Thymus (tissue), 11 donors: Measurements from ENCODE around the gene LLCFC1. TPM values are rescaled to one million over a fixed set of nuclear protein-coding genes. Genes with fewer than 3 reads are reported as not detected.

Source experiments
- DNase-seq, 9 donors: peaks; one replicate each; pipeline ENCODE4 v3.0.0-alpha.2; 2013; ENCODE audit warnings: low spot score in 9 of 9, low read depth in 6 of 9, missing footprints in 1 of 9
- H3K27ac ChIP-seq, 2 donors: one replicate each; pipeline ENCODE4 v1.5.1; 2013; ENCODE audit warnings: control low read depth in 1 of 2, low read depth in 1 of 2, low read length in 1 of 2, mild to moderate bottlenecking in 1 of 2, moderate library complexity in 1 of 2
- H3K27me3 ChIP-seq, 2 donors: one replicate each; pipeline ENCODE4 v1.5.1; 2013; ENCODE audit warnings: low read length in 1 of 2; ENCODE audit not compliant: control insufficient read depth in 2 of 2, insufficient read depth in 1 of 2
- H3K36me3 ChIP-seq, 2 donors: one replicate each; pipeline ENCODE4 v1.5.1; 2013; ENCODE audit warnings: low read length in 1 of 2, mild to moderate bottlenecking in 1 of 2, moderate library complexity in 1 of 2; ENCODE audit not compliant: control insufficient read depth in 2 of 2, insufficient read depth in 2 of 2
- H3K4me1 ChIP-seq, 2 donors: one replicate each; pipeline ENCODE4 v1.5.1; 2013; ENCODE audit warnings: low read length in 2 of 2; ENCODE audit not compliant: control insufficient read depth in 2 of 2, insufficient read depth in 2 of 2
- H3K4me3 ChIP-seq, 2 donors: one replicate each; pipeline ENCODE4 v1.5.1; 2013; ENCODE audit warnings: low read length in 2 of 2, control low read depth in 1 of 2, mild to moderate bottlenecking in 1 of 2
- H3K9me3 ChIP-seq, 2 donors: one replicate each; pipeline ENCODE4 v1.5.1; 2013; ENCODE audit warnings: low read length in 1 of 2, mild to moderate bottlenecking in 1 of 2; ENCODE audit not compliant: control insufficient read depth in 2 of 2, insufficient read depth in 1 of 2
- WGBS: extraction: QIAGEN DNeasy Blood & Tissue Kit; methylation state at CpG from one replicate; pipeline ENCODE4 v1.1.7; 2013; 5-methylcytosine and 5-hydroxymethylcytosine counted together
- polyA plus RNA-seq: library from polyadenylated mRNA; stranded (reverse); fragments of 200-250 nt; gene quantifications from one replicate; pipeline ENCODE4 v1.2.3, GENCODE V29; 2013
- total RNA-seq: library from RNA; stranded (reverse); fragments of 120-200 nt; gene quantifications from one replicate; pipeline ENCODE4 v1.2.4, GENCODE V29; 2013
- donor health status: healthy.

The LLCFC1 gene
- total and polyA plus RNA-seq, 2 donors, result not detected

DNA sequence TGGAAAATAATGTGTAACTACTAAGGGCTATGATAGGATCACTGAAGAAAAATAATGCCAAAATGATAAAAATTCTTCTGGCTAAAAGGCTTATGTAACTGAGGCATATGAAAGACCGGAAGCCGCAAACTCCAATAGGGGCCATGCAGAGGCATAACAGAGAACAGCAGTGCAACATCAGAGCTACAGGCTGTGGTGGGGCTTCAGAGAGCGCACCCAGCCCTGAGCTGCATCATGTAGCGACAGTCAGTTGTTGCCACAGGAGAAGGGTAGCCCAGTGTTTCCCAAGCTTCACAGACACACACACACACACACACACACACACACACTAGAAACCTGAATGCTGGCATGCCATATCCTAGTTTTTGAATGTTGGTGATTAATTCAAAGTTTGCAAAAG lies 9.3 kb downstream of the LLCFC1 start:
- Histone ChIP-seq H3K27me3 (no peaks in the 10 kb centered on the region), H3K36me3 (no peaks in the 10 kb centered on the region), H3K9me3 (no peaks in the 10 kb centered on the region), H3K27ac (no peak overlapping the region), H3K4me1 (no peaks in the 10 kb centered on the region), H3K4me3 (no peak overlapping the region)
- no peak for DNase-seq
- WGBS, result 97% methylated on average over 4 of the region's 4 CpGs

DNA sequence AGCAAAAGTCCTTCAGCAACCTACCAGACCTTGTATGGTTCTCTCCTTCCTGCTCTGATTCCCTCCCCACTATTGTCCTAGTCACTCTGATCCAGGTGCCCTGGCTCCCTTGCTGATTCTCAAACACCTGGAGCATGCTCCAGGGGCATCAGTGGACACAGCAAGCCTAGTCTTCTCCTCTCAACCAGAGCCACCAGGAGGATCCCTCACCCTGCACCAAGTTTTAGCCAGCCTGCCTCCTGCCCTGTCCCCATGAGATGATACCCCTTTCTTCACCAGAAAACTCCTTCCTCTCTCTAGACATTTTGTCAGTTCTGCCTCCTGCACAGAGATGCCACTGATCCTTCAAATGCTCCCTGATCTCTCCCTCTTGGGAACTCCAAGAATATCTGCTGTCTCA lies 11.0 kb downstream of the LLCFC1 start:
- no peaks in the 10 kb centered on the region for H3K27me3 ChIP-seq
- no peaks in the 10 kb centered on the region for H3K36me3 ChIP-seq
- no peak overlapping the region for H3K27ac ChIP-seq
- peaks cover 1 to 7% of the 10 kb centered on the region in 2 donors for H3K9me3 ChIP-seq
- no peak overlapping the region for H3K4me3 ChIP-seq
- no peaks in the 10 kb centered on the region for H3K4me1 ChIP-seq
- no peak for DNase-seq

DNA sequence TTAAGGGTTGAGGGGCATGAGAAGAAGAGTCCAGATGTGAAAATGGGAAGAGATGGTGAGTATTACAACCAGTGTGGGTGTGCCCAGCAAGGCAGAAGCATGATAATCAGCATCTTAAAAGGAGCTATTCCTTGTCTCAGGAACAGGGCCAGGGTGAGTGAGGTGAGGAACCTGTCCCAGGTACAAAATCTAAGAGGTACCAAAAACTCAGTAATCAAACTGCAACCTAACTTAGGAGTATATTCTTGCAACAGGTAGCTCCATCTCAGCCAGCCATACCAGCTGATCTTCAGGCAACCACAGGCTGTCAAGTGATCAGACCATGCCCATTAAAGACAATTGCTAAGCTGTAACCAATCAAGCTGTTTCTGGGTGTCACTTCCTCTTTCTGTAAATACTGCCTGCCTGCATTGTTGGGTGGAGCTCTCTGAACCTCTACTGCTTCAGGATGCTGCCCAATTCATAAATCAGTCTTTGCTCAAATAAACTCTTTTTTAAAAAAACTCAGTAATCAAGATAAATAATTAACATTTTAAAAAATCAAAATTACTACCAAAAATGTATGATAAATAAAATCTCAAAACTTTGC lies 15.5 kb downstream of the LLCFC1 start:
- DNase-seq, result no peak
- Histone ChIP-seq H3K27me3 (no peaks in the 10 kb centered on the region), H3K4me3 (no peak overlapping the region), H3K27ac (no peak overlapping the region), H3K9me3 (peaks cover 1 to 7% of the 10 kb centered on the region in 2 donors), H3K4me1 (no peaks in the 10 kb centered on the region), H3K36me3 (no peaks in the 10 kb centered on the region)

DNA sequence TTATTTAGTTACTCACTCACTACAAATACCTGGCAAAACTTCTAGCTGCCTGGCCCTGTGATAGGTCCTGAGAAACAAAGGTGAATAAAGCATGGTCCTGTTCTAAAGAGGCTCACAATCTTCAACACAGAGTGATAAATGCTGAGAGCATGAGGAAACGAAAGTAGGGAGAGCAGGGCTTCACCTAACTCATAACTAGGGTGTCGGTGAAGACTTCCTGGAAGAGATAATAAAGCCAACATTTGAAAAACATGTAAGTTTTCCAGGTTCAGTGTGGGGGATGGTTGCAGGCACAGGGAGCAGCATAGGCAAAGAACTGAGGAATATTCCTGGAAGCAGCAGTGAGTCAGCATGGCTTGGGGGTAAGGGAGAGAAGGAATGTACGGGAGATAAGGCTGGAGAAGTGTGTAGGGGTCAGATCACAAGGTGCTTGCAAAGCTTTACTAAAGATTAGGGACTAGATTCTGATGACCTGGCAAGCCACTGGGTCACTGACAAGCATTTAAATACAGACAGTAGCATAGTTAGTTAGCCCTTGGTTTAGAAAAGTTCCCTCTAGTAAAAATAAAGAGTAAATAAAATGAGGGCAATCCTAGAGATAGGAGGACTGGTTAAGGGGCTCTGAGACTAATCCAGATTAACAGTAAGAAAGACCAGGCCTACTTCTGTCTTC lies 17.8 kb downstream of the LLCFC1 start:
- Histone ChIP-seq H3K36me3 (no peaks in the 10 kb centered on the region), H3K9me3 (peaks cover 1 to 7% of the 10 kb centered on the region in 2 donors), H3K27me3 (no peaks in the 10 kb centered on the region), H3K4me1 (no peaks in the 10 kb centered on the region), H3K4me3 (no peak overlapping the region), H3K27ac (no peak overlapping the region)
- no peak for DNase-seq
- 92% methylated on average over 3 of the region's 3 CpGs for WGBS

DNA sequence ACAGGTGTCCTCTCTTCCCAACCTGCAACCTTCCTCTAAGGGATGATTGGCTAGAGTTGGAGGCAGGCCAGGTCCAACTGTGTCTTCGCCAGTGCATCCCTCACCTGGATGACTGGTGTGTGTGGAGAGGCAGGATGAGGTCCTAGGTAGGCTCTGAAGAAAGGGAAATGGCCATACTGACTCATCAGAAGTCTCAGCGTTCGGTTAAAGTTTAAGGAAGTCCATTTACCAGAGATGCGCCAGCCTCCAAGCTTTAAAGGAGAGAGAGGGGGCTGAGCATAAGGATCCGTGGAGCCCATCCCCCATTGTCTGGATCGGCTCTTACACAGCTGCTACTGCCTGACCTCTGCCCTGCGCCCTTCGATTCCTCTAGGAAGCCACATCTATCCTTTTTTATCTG lies 18.4 kb downstream of the LLCFC1 start:
- Histone ChIP-seq H3K9me3 (peaks cover 1 to 7% of the 10 kb centered on the region in 2 donors), H3K27ac (no peak overlapping the region), H3K4me1 (no peaks in the 10 kb centered on the region), H3K36me3 (no peaks in the 10 kb centered on the region), H3K4me3 (no peak overlapping the region), H3K27me3 (no peaks in the 10 kb centered on the region)
- 78% methylated on average over 8 of the region's 8 CpGs for WGBS
- DNase-seq, result no peak

DNA sequence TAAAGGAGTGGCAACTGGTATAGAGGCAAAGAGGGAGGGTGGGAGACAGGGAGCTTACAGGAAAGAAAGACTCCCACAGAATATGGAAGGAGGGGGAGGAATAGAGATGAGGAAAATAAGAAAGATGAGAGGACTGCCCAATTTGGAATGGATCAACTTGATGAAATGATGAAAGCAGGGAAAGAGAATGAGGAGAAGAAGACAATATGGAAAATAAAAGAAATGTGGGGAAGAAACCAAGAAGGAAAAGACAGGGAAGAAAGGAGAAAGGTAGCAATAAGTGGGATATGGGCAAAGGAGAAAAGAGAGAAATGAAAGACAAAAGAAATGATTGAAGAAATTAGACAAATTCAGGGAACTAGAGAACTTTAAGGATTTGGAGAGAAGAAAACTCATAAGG lies 19.9 kb downstream of the LLCFC1 start:
- Histone ChIP-seq H3K27me3 (no peaks in the 10 kb centered on the region), H3K36me3 (no peaks in the 10 kb centered on the region), H3K4me3 (no peak overlapping the region), H3K4me1 (no peaks in the 10 kb centered on the region), H3K27ac (no peak overlapping the region), H3K9me3 (peaks cover 1 to 4% of the 10 kb centered on the region in 2 donors)
- no peak for DNase-seq

DNA sequence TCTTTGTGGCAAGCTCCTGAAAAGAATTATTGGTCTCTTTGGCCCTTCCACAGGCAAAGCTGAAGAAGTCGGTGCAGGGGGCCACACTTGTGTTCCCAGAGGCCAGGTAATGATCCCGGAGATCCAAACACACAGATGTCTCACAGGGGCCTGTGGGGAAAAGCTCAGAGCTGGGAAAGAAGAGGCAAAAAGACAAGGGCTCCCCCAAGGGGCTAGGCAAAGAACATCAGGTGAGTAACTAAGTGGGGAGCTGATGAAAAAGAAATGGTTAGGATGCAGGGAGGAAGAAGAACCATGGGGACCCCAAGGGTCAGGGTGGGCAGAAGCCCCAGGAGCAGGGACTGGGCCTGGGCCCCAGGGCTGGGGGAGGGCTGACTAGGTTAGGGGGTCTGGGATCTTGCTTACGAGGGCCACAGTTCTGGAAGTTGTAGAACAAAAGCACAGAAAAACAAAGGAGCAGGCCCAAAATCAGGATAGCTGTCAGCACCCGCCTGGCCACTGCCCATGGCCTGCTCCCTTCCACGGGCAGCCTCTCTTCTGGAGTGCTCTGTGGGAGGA lies 21.8 kb downstream of the LLCFC1 start:
- Histone ChIP-seq H3K9me3 (no peaks in the 10 kb centered on the region), H3K4me1 (no peaks in the 10 kb centered on the region), H3K36me3 (no peaks in the 10 kb centered on the region), H3K27ac (no peak overlapping the region), H3K27me3 (no peaks in the 10 kb centered on the region), H3K4me3 (no peak overlapping the region)
- 95% methylated on average over 5 of the region's 5 CpGs for WGBS
- peak in 1 of 9 donors; percentile 25 for DNase-seq

DNA sequence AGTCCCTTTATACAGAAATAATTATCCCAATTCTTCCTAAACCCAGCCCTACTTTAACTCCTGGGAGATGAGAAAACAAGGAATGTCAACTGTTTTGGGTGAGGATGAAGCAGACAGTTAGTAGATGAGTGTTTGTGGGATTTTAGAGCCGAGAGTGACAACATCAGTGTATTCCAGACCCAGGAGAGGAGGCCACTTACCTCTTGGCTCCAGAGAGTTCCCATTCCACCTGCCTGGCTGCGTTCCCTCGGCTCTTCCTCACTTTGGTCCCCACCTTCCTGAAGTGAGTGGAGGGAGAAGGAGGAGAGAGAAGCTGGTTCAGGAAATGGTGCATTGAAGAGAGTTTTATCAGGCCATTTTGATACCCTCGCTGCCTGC lies 22.3 kb downstream of the LLCFC1 start:
- DNase-seq, result no peak
- Histone ChIP-seq H3K4me1 (no peaks in the 10 kb centered on the region), H3K9me3 (no peaks in the 10 kb centered on the region), H3K27ac (no peak overlapping the region), H3K36me3 (no peaks in the 10 kb centered on the region), H3K27me3 (no peaks in the 10 kb centered on the region), H3K4me3 (no peak overlapping the region)
- WGBS, result over 99% methylated on average over 4 of the region's 4 CpGs

DNA sequence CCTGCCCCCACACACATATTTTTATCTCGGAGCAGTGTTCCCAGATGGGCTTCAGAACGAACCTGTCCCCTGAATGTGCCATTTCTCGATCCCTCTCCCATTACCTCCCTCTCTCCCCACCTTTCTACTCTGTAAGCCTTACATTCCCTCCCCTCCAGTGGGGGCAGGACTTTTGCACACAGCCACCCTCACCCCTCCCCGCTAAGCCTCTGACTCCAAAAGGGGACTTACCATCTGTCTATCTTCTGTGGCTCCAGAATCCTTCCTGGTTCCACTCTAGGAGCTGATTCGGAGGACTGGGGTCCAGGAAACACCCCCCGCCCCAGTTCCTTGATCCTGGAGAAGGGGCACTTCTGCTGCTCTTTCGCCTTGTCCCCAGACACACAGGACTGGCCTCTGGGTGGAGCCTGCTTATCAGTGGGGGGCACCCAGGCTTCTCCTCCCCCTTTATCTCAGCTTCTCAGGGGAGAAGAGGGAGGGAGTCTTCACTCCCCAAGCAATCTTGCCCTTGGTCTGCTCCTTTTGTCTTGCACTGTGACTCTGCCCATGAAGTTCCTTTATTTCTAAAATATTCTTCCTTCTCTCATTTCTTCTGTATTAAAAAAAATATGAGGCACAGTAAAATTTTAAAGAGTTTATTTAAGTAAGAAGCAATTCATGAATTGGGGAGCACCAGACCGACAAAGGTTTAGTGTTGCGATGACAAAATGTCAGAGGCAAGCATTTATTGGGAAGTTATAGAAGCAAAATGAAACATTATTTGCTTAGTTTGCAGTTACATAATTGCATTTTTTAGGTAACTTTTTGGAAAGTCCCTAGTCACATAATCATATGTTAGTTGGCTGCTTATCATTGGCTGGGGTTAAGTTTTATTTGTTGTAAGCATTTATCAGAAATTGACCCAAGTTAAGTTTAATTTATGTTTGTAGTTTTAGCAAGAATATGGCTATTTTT lies 23.0 kb downstream of the LLCFC1 start, which contains the start of gene KEL:
Gene KEL (minus strand): TSS at position 391 of the 954 bp plus-strand sequence. CDS start 157 bp downstream, at position 234.
- no peak for DNase-seq
- no peaks in the 10 kb centered on the region for H3K36me3 ChIP-seq
- H3K4me1 ChIP-seq, result no peaks in the 10 kb centered on the region
- 92% methylated on average over 9 of the region's 9 CpGs for WGBS
- H3K27ac ChIP-seq, result no peak within 1 kb of the TSS
- no peaks in the 10 kb centered on the region for H3K27me3 ChIP-seq
- no peak within 1 kb of the TSS for H3K4me3 ChIP-seq
- no peaks in the 10 kb centered on the region for H3K9me3 ChIP-seq
